ENCODE measurements around the gene MYO9A.
"Not testable (repeated sequence)": the region's sequence is repeated elsewhere in the genome, so short reads cannot be mapped to it uniquely, and the experiment has no call there.

MYO9A gene

GRCh38 chr15:72106068-72106467 lies 11.9 kb downstream of the MYO9A start:
- ChIA-PET POLR2A (no interaction called here), CTCF (interaction anchor here (0.9 kb wide), 1 partner anchor 43 kb away, joined by 3 read pairs; no protein-coding TSS in a partner anchor)
- no peak overlapping the region for H3K4me3 ChIP-seq (ENCODE audit: low read depth, low read length)
- no peak for TF ChIP-seq CTCF (IDR thresholded peaks at IDR 0.05; ENCODE audit: insufficient read depth, low read length, missing control alignments)
- DNase-seq (ENCODE audit: low read depth, low spot score), result no peak

- ChIA-PET CTCF (interaction anchor here (0.6 to 1.2 kb wide), 3 partner anchors 13 to 43 kb away, joined by 3 read pairs; partner anchors contain the start of genes MYO9A and SENP8), POLR2A (no interaction called here)
- no peak for DNase-seq (ENCODE audit: low read depth, low spot score)
- TF ChIP-seq CTCF (IDR thresholded peaks at IDR 0.05; ENCODE audit: insufficient read depth, low read length, missing control alignments), result no peak
- no peak overlapping the region for H3K4me3 ChIP-seq (ENCODE audit: low read depth, low read length)
Measured at GRCh38 chr15:72105111-72105510, 12.8 kb downstream of the MYO9A start.

GRCh38 chr15:72100551-72100950 lies 17.4 kb downstream of the MYO9A start:
- DNase-seq (ENCODE audit: low read depth, low spot score); POLR2A ChIA-PET; H3K4me3 ChIP-seq (ENCODE audit: low read depth, low read length); CTCF ChIA-PET: not testable (repeated sequence)

GRCh38 chr15:72099155-72099554 lies 18.8 kb downstream of the MYO9A start:
- DNase-seq (ENCODE audit: low read depth, low spot score), result no peak
- CTCF ChIA-PET, result no interaction called here
- no peak overlapping the region for H3K4me3 ChIP-seq (ENCODE audit: low read depth, low read length)
- no peak for TF ChIP-seq CTCF (IDR thresholded peaks at IDR 0.05; ENCODE audit: insufficient read depth, low read length, missing control alignments)
- POLR2A ChIA-PET, result no interaction called here

GRCh38 chr15:72098040-72098439 lies 19.9 kb downstream of the MYO9A start:
- no peak overlapping the region for H3K4me3 ChIP-seq (ENCODE audit: low read depth, low read length)
- ChIA-PET POLR2A (no interaction called here), CTCF (no interaction called here)
- TF ChIP-seq CTCF (IDR thresholded peaks at IDR 0.05; ENCODE audit: insufficient read depth, low read length, missing control alignments), result no peak
- no peak for DNase-seq (ENCODE audit: low read depth, low spot score)

- no peak for TF ChIP-seq CTCF (IDR thresholded peaks at IDR 0.05; ENCODE audit: insufficient read depth, low read length, missing control alignments)
- CTCF ChIA-PET, result interaction anchor here (0.9 kb wide), 1 partner anchor 17 kb away, joined by 3 read pairs; no protein-coding TSS in a partner anchor
- POLR2A ChIA-PET, result no interaction called here
- no peak for DNase-seq (ENCODE audit: low read depth, low spot score)
- H3K4me3 ChIP-seq (ENCODE audit: low read depth, low read length), result no peak overlapping the region
Measured at GRCh38 chr15:72096796-72097195, 21.2 kb downstream of the MYO9A start.

- no peak for TF ChIP-seq CTCF (IDR thresholded peaks at IDR 0.05; ENCODE audit: insufficient read depth, low read length, missing control alignments)
- ChIA-PET POLR2A (interaction anchor here (0.5 kb wide), 1 partner anchor 234 kb away, joined by 3 read pairs; no protein-coding TSS in a partner anchor), CTCF (interaction anchor here (0.6 kb wide), 1 partner anchor 61 kb away, joined by 3 read pairs; no protein-coding TSS in a partner anchor)
- no peak overlapping the region for H3K4me3 ChIP-seq (ENCODE audit: low read depth, low read length)
- no peak for DNase-seq (ENCODE audit: low read depth, low spot score)
Measured at GRCh38 chr15:72092691-72093090, 25.3 kb downstream of the MYO9A start.

Measured in AG04449 (cell line).